Endothelial cell of hepatic sinusoid (primary cell): ENCODE results near the gene WFS1.

Source experiments
- in situ Hi-C: cut with HindIII; loops from 2 replicates; pipeline ENCODE4 v1.10.0; 2017; ENCODE audit warnings: low sequenced_read_pairs

The WFS1 gene

GRCh38 chr4:6348408-6348807 is 78.8 kb downstream of the WFS1 start:
- in situ Hi-C loops = loop anchor here (5.0 kb wide), 2 partner anchors 41 to 96 kb away; no protein-coding TSS in a partner anchor

DNA sequence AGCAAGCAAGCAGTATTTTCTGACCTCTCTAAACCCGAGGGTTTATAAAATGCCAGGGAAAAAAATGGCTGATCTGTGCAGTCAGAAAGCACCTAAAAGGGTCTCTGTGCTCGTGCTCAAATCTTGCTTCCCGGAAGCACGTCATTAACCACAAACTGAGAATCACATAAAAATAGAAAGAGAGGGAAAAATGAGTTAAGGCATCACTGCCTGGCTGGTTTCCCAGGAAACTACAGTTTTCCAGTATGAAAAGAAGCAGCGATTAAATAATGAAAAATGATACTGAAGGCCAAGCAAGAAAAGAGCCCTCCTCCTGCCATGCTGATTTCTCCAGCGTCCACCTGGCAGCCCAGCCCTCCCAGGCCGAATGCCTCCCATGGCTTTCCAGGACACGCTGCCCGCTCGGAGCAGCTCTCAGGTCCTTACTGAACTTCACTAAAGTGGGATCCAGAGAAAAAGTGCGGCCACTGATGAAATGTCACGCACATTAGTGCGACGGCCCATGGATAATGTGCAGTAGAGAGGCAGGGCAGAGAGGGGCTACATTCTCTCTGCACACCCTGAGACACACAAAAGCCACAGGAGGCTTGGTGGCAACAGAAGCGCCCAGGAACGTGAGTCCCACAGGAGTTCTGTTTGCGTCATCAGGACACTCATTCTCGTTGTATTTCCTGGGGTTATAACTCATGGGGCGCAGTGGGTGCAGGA is 80.4 kb downstream of the WFS1 start:
- in situ Hi-C loops = loop anchor here (5.0 kb wide), 2 partner anchors 43 to 98 kb away; no protein-coding TSS in a partner anchor

- in situ Hi-C loops = no loop called here
These were observed 81.0 kb downstream of the WFS1 start for GRCh38 chr4:6350646-6351045.

- in situ Hi-C loops = no loop called here
These were observed 81.8 kb downstream of the WFS1 start for GRCh38 chr4:6351246-6352000.

DNA sequence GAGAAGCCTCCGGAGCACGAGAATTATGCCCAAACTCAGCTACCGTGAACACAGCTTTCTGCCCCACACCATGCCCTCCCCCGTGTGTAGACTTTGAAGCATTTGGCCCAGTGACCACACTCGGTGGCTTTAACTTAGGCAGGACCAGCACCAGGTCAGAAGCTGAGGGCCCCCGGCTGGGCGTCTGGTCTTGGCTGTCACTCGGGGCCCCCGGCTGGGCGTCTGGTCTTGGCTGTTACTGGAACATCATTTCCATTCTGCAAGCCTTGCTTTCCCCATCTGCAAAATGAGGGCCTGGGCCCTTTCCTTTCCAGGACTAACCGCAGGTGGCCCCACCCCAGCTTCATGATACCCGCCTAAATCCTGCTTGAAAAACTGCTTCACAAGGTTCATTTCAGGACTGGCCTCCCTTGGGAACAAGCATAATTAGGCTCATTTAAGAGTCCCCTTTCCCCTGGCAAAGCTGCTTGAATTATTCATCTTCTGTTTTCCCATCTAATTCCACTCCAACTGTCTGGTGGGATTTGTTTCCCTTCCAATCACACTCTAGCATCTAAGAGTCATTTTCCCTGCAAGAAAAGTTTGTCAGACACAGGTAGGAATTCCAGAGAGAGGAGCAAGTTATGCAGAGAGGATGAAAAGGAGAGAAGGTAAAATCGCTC is 82.5 kb downstream of the WFS1 start:
- in situ Hi-C loops = no loop called here
